Heart right ventricle (tissue), 16 donors: ENCODE data around the gene KPNB1. TPM values are rescaled to one million over a fixed set of nuclear protein-coding genes. Genes with fewer than 3 reads are reported as not detected.

ENCODE experiments used
- ATAC-seq, 8 donors: fragments of 200-7000 bp; cut with Tn5 transposase; one replicate each; pipeline ENCODE4 v1.9.1; 2020; ENCODE audit warnings: mild to moderate bottlenecking in 8 of 8, moderate library complexity in 8 of 8, moderate number of reproducible peaks in 1 of 8
- DNase-seq, 2 donors: peaks; one replicate each; pipeline ENCODE4 v3.0.0-alpha.2; 2020
- H3K27ac ChIP-seq, 10 donors: fragments of 200-600 bp; sonication (generic) in 2 of 10; one replicate each; pipeline versions ENCODE4 v1.5.0 to v1.8.0; 2020 to 2022; ENCODE audit warnings: mild to moderate bottlenecking in 3 of 10
- H3K27me3 ChIP-seq, 7 donors: fragments of 200-600 bp; one replicate each; pipeline ENCODE4 v1.8.0; 2021 to 2022; ENCODE audit warnings: mild to moderate bottlenecking in 2 of 7
- H3K36me3 ChIP-seq, 9 donors: fragments of 200-600 bp; sonication (generic) in 1 of 9; one replicate each; pipeline versions ENCODE4 v1.5.0 to v1.8.0; 2020 to 2022; ENCODE audit warnings: mild to moderate bottlenecking in 2 of 9
- H3K4me1 ChIP-seq, 9 donors: fragments of 200-600 bp; sonication (generic) in 1 of 9; one replicate each; pipeline versions ENCODE4 v1.5.0 to v1.8.0; 2020 to 2022; ENCODE audit warnings: mild to moderate bottlenecking in 4 of 9
- H3K4me3 ChIP-seq, 10 donors: fragments of 200-600 bp; sonication (generic) in 2 of 10; one replicate each; pipeline versions ENCODE4 v1.5.0 to v1.8.0; 2020 to 2022; ENCODE audit warnings: mild to moderate bottlenecking in 7 of 10, moderate library complexity in 2 of 10
- H3K9me3 ChIP-seq, 11 donors: fragments of 200-600 bp in 10 of 11; sonication (generic) in 2 of 11; one replicate each; pipeline versions ENCODE4 v1.5.0 to v1.8.0; 2013 to 2022; ENCODE audit warnings: mild to moderate bottlenecking in 2 of 11, control low read depth in 1 of 11, moderate library complexity in 1 of 11
- WGBS, 2 donors: extraction: QIAGEN DNeasy Blood & Tissue Kit; methylation state at CpG; one replicate each; pipeline ENCODE4 v1.1.7; 2013; ENCODE audit warnings: inconsistent platforms in 1 of 2; 5-methylcytosine and 5-hydroxymethylcytosine counted together
- intact Hi-C, 10 donors: fragments of 100-400 bp; cut with DNase I; formaldehyde crosslinking; loops; one replicate each; pipeline versions ENCODE4 v1.11.1 to v1.14.2; 2022
- polyA plus RNA-seq, 2 donors: library from polyadenylated mRNA; stranded (reverse); fragments of 200-250 nt; gene quantifications; one replicate each; pipeline ENCODE4 v1.2.3, GENCODE V29; 2013
- total RNA-seq, 10 donors: library from RNA; stranded (reverse); fragmentation: NEBNext Ultra II Directional in 3 of 10; extraction: Animal tissue kit (Norgen Biotek cat#: 25700) in 3 of 10; gene quantifications; one replicate each; pipeline versions ENCODE4 v1.2.1 to v1.2.4, GENCODE V29; 2021 to 2023
- TF ChIP-seq, protein P1 (sequence below), 9 donors: fragments of 200-600 bp; sonication (generic) in 2 of 9; IDR thresholded peaks; one replicate each; pipeline versions ENCODE4 v1.5.0 to v1.8.0; 2021 to 2022; ENCODE audit warnings: antibody characterized with exemption in 9 of 9, mild to moderate bottlenecking in 5 of 9, moderate library complexity in 1 of 9
- donor health status: Arrhythmogenic right ventricular cardiomyopathy.
- donor health status: ischemic (EF 13 %, LVEDD 7.1; RV severe dilation, severe dysfunction).
- donor health status: healthy with polysubstance abuse.
- donor health status: DM: no; HTN: yes; CAD: no.
- donor health status: DM: no; HTN: no; CAD: no.
- donor health status: ischemic (EF 25% LVEDD 6.9; RV normal size, moderate dysfunction).
- donor health status: ischemic (EF 25% LVEDD 5.7; RV mildly dilated, moderate dysfunction).
- donor health status: healthy.
- donor health status: DM: yes; HTN: yes; CAD: no.
- donor health status: Ischemic cardiomyopathy.
- donor health status: ischemic (EF 35%, LVEDD 5.7; RV mildly dilated, moderate dysfunction).
- donor health status: nonischemic (EF 11% LVEDD 7.7; RV severe dilation, severe dysfunction).
- donor health status: DM: yes; HTN: yes; CAD: no.
- donor health status: PGD.
- donor health status: ischemic (EF 29% LVEDD 5.4; RV normal size, mild dysfunction).
- donor health status: nonischemic (EF 23%, LVEDD 6.1; RV moderate dilation, normal function).

Gene KPNB1
- total and polyA plus RNA-seq, 12 donors = 30.6 to 236 (median 182) TPM

GRCh38 chr17:47694581-47695428 lies 45.1 kb downstream of the KPNB1 start:
- DNase-seq (peak; percentile 52 to 79), ATAC-seq (peak; percentile 49 to 83 (median 72))
- 1 to 3% methylated on average over 65 of the region's 65 CpGs for WGBS, 2 donors
- no peaks in the 10 kb centered on the region for H3K27me3 ChIP-seq
- TF ChIP-seq, protein P1, sequence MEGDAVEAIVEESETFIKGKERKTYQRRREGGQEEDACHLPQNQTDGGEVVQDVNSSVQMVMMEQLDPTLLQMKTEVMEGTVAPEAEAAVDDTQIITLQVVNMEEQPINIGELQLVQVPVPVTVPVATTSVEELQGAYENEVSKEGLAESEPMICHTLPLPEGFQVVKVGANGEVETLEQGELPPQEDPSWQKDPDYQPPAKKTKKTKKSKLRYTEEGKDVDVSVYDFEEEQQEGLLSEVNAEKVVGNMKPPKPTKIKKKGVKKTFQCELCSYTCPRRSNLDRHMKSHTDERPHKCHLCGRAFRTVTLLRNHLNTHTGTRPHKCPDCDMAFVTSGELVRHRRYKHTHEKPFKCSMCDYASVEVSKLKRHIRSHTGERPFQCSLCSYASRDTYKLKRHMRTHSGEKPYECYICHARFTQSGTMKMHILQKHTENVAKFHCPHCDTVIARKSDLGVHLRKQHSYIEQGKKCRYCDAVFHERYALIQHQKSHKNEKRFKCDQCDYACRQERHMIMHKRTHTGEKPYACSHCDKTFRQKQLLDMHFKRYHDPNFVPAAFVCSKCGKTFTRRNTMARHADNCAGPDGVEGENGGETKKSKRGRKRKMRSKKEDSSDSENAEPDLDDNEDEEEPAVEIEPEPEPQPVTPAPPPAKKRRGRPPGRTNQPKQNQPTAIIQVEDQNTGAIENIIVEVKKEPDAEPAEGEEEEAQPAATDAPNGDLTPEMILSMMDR (IDR thresholded peaks at IDR 0.05) = no peak
- H3K4me1 ChIP-seq = peaks cover 0 to 47% (median 37%) of the 10 kb centered on the region in 9 donors
- intact Hi-C loops = loop anchor here in 4 of 10 donors (5.0 to 10.0 kb wide), 3 partner anchors 90 to 110 kb away; no protein-coding TSS in a partner anchor
- peaks cover 0 to 32% (median 7%) of the 10 kb centered on the region in 9 donors for H3K36me3 ChIP-seq
- H3K9me3 ChIP-seq = no peaks in the 10 kb centered on the region
- peak overlapping the region; percentile 84 to 100 (median 98) for H3K4me3 ChIP-seq
- H3K27ac ChIP-seq = peak overlapping the region; percentile 94 to 99 (median 94)

GRCh38 chr17:47695429-47696376 lies 46.0 kb downstream of the KPNB1 start:
- Histone ChIP-seq H3K27ac (peak overlapping the region; percentile 94 to 99 (median 94)), H3K27me3 (no peaks in the 10 kb centered on the region), H3K4me1 (peaks cover 0 to 47% (median 37%) of the 10 kb centered on the region in 9 donors), H3K4me3 (peak overlapping the region; percentile 84 to 100 (median 98)), H3K36me3 (peaks cover 0 to 41% (median 9%) of the 10 kb centered on the region in 9 donors), H3K9me3 (no peaks in the 10 kb centered on the region)
- WGBS, 2 donors = 41 to 51% methylated on average over 47 of the region's 47 CpGs
- intact Hi-C loops = loop anchor here in 4 of 10 donors (5.0 to 10.0 kb wide), 3 partner anchors 89 to 109 kb away; no protein-coding TSS in a partner anchor
- TF ChIP-seq, protein P1 (IDR thresholded peaks at IDR 0.05) = no peak
- peak; percentile 44 to 90 (median 80) for ATAC-seq
- DNase-seq = peak; percentile 77 to 82

- Histone ChIP-seq H3K27me3 (no peaks in the 10 kb centered on the region), H3K27ac (peak overlapping the region in 6 of 10 donors; percentile 94 to 99 (median 96)), H3K4me3 (peak overlapping the region in 9 of 10 donors; percentile 92 to 100 (median 99)), H3K9me3 (no peaks in the 10 kb centered on the region), H3K4me1 (peaks cover 0 to 47% (median 37%) of the 10 kb centered on the region in 9 donors), H3K36me3 (peaks cover 0 to 54% (median 9%) of the 10 kb centered on the region in 9 donors)
- ATAC-seq (no peak), DNase-seq (no peak)
- intact Hi-C loops = loop anchor here in 4 of 10 donors (5.0 to 10.0 kb wide), 3 partner anchors 88 to 108 kb away; no protein-coding TSS in a partner anchor
- WGBS, 2 donors = 73 to 77% methylated on average over 11 of the region's 11 CpGs
- TF ChIP-seq, protein P1 (IDR thresholded peaks at IDR 0.05) = no peak
Measured at GRCh38 chr17:47696717-47697642, 47.3 kb downstream of the KPNB1 start.
